Measurements from ENCODE around the gene ZSCAN5A. TPM values are rescaled to one million over a fixed set of nuclear protein-coding genes. Genes with fewer than 3 reads are reported as not detected.
"Not testable (repeated sequence)": the region's sequence is repeated elsewhere in the genome, so short reads cannot be mapped to it uniquely, and the experiment has no call there.

Gene ZSCAN5A
- total and polyA plus RNA-seq, 7 donors: 4.3 to 7.2 (median 5.4) TPM

GRCh38 chr19:56199687-56200086 lies 115.0 kb downstream of the ZSCAN5A start:
- Histone ChIP-seq H3K36me3 (no peaks in the 10 kb centered on the region), H3K9me3 (no peaks in the 10 kb centered on the region), H3K4me1 (no peaks in the 10 kb centered on the region), H3K27ac (no peak overlapping the region), H3K4me3 (no peak overlapping the region), H3K27me3 (no peaks in the 10 kb centered on the region)
- no peak for TF ChIP-seq EP300 (IDR thresholded peaks at IDR 0.05)
- TF ChIP-seq POLR2A (IDR thresholded peaks at IDR 0.05): no peak
- no peak for TF ChIP-seq CTCF (IDR thresholded peaks at IDR 0.05)
- TF ChIP-seq POLR2AphosphoS5 (IDR thresholded peaks at IDR 0.05): no peak
- intact Hi-C loops (cut with DNase I): no loop called here
- 54 to 73% methylated on average over 7 of the region's 7 CpGs for WGBS, 2 donors
- no peak for DNase-seq

- 89 to 92% methylated on average over 23 of the region's 23 CpGs for WGBS, 2 donors
- H3K4me1 ChIP-seq; DNase-seq; H3K27me3 ChIP-seq; intact Hi-C loops (cut with DNase I); H3K9me3 ChIP-seq; H3K4me3 ChIP-seq; H3K36me3 ChIP-seq; H3K27ac ChIP-seq: not testable (repeated sequence)
These were observed 117.0 kb downstream of the ZSCAN5A start, which contains the start of gene ZSCAN5B for GRCh38 chr19:56197646-56198045. Gene ZSCAN5B, minus strand, starts transcription at chr19:56197783. Its CDS starts 4,731 bp downstream, at chr19:56193052.

DNA sequence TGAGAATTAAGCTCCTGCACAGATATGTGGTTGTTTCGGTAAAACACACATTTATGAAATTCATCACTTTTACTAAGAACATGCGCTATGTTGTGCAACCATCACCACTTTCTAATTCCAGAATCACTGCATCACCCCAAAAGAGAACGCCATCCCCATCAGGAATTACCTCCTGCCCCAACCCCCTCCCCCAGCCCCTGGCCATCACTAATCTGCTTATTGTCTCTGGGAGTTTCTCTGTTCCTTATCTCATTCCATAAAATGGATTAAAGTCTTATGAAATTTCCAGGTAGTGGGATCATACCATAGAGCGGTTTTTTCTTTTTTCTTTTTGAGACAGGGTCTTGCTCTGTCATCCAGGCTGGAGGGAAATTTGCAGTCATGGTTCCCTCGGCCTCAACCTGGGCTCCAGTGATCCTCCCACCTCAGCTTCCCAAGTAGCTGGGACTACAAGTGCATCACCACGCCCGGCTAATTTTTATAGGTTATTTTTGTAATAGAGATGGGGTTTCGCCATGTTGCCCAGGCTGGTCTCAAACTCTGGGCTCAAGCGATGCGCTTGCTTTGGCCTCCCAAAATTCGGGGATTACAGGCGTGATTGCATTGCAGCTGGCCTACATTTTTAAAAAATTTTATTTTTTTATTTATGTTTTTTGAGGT lies 120.5 kb downstream of the ZSCAN5A start:
- TF ChIP-seq EP300 (IDR thresholded peaks at IDR 0.05) (no peak), POLR2A (IDR thresholded peaks at IDR 0.05) (no peak), CTCF (IDR thresholded peaks at IDR 0.05) (no peak), POLR2AphosphoS5 (IDR thresholded peaks at IDR 0.05) (no peak)
- intact Hi-C loops (cut with DNase I): no loop called here

DNA sequence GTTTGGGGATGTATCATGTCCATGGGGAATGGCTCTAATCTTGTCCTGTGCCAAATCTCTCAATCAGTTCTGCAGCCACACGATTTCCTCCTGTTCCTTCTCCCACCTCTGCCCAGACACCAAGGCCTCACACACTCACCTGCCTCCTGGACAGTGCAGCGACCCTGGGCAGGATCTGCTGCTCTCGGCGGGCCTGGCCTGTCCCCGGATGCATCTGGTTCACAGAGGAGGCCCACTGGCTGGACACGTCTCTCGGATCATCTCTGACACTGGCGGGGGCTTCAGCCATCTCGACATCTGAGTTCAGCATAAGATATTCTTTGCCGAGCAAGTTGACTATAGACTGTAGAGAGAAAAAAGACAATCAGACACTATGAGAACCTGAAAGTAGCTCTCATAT lies 122.9 kb downstream of the ZSCAN5A start:
- peaks cover 0 to 1% (median 0%) of the 10 kb centered on the region in 3 donors for H3K27me3 ChIP-seq
- no peaks in the 10 kb centered on the region for H3K36me3 ChIP-seq
- intact Hi-C loops (cut with DNase I): no loop called here
- H3K9me3 ChIP-seq: no peaks in the 10 kb centered on the region
- 87 to 88% methylated on average over 10 of the region's 10 CpGs for WGBS, 2 donors
- H3K27ac ChIP-seq: no peak overlapping the region
- H3K4me3 ChIP-seq: no peak overlapping the region
- no peaks in the 10 kb centered on the region for H3K4me1 ChIP-seq
- TF ChIP-seq POLR2A (IDR thresholded peaks at IDR 0.05) (no peak), CTCF (IDR thresholded peaks at IDR 0.05) (no peak), POLR2AphosphoS5 (IDR thresholded peaks at IDR 0.05) (no peak), EP300 (IDR thresholded peaks at IDR 0.05) (no peak)
- no peak for DNase-seq

More for the DNA sequence above, 120.5 kb downstream of the ZSCAN5A start:
- DNase-seq: no peak
- H3K9me3 ChIP-seq: no peaks in the 10 kb centered on the region
- no peak overlapping the region for H3K27ac ChIP-seq
- no peaks in the 10 kb centered on the region for H3K4me1 ChIP-seq
- 89 to 91% methylated on average over 12 of the region's 12 CpGs for WGBS, 2 donors
- no peaks in the 10 kb centered on the region for H3K36me3 ChIP-seq
- H3K4me3 ChIP-seq: no peak overlapping the region
- H3K27me3 ChIP-seq: no peaks in the 10 kb centered on the region

GRCh38 chr19:56191115-56191514 lies 123.5 kb downstream of the ZSCAN5A start:
- Histone ChIP-seq H3K27me3 (peaks cover 0 to 6% (median 0%) of the 10 kb centered on the region in 3 donors), H3K4me3 (no peak overlapping the region), H3K27ac (no peak overlapping the region), H3K36me3 (no peaks in the 10 kb centered on the region), H3K9me3 (no peaks in the 10 kb centered on the region), H3K4me1 (no peaks in the 10 kb centered on the region)
- no peak for TF ChIP-seq EP300 (IDR thresholded peaks at IDR 0.05)
- no peak for TF ChIP-seq POLR2A (IDR thresholded peaks at IDR 0.05)
- no peak for TF ChIP-seq CTCF (IDR thresholded peaks at IDR 0.05)
- no peak for TF ChIP-seq POLR2AphosphoS5 (IDR thresholded peaks at IDR 0.05)
- intact Hi-C loops (cut with DNase I): no loop called here
- WGBS, 2 donors: 75 to 82% methylated on average over 7 of the region's 7 CpGs
- DNase-seq: no peak
